SU-DHL-6 (cell line): ENCODE data around the gene FANCC.

ENCODE experiments used
- EZH2phosphoT487 ChIP-seq: fragments of 200-600 bp; sonication (generic), shearing (Covaris generic); conservative IDR thresholded peaks from 2 replicates; pipeline ENCODE4 v1.6.1; 2018; ENCODE audit warnings: mild to moderate bottlenecking, antibody characterized with exemption, low read length, moderate library complexity, mixed read lengths
- TF ChIP-seq, protein P1 (sequence below): fragments of 200-600 bp; sonication (generic); IDR thresholded peaks from one replicate; pipeline ENCODE4 v1.5.1; 2017; ENCODE audit warnings: antibody characterized with exemption, mild to moderate bottlenecking, low read length, moderate library complexity; ENCODE audit not compliant: insufficient read depth, poor library complexity, severe bottlenecking

DNA sequence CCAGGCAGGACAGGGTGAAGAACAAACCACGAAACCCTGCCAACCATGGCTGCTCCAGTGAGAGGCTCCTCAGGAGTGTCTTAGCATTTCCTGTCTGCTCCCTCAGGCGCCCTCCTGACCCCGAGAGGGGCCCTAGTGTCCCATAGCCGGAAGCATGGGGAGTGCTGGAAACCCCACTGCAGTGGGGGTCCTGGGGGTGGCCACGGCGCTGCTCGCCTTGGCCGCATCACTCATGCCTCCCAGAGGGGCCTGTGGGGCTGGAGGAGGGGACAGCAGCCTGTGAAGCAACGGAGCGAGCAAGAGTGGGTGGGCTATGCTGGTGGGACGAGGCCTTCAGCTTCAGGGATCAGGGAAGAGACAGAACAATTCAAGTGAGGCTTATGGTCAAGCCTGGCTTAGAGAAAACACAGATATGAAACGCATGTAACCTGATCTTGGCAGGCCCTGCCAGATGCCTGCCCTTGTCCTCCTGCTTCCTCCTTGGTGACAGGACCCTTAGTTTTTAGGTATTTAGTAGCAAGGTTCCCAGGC lies 219.1 kb downstream of the FANCC start:
- TF ChIP-seq, protein P1, sequence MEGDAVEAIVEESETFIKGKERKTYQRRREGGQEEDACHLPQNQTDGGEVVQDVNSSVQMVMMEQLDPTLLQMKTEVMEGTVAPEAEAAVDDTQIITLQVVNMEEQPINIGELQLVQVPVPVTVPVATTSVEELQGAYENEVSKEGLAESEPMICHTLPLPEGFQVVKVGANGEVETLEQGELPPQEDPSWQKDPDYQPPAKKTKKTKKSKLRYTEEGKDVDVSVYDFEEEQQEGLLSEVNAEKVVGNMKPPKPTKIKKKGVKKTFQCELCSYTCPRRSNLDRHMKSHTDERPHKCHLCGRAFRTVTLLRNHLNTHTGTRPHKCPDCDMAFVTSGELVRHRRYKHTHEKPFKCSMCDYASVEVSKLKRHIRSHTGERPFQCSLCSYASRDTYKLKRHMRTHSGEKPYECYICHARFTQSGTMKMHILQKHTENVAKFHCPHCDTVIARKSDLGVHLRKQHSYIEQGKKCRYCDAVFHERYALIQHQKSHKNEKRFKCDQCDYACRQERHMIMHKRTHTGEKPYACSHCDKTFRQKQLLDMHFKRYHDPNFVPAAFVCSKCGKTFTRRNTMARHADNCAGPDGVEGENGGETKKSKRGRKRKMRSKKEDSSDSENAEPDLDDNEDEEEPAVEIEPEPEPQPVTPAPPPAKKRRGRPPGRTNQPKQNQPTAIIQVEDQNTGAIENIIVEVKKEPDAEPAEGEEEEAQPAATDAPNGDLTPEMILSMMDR, result no peak
- TF ChIP-seq EZH2phosphoT487, result no peak
